Activated CD4-positive, alpha-beta T cell treated with anti-CD3 and anti-CD28 coated beads for 48 hours (primary cell): ENCODE data around the gene SPTAN1.
"Not testable (repeated sequence)": the region's sequence is repeated elsewhere in the genome, so short reads cannot be mapped to it uniquely, and the experiment has no call there.

Experiments used
- DNase-seq: peaks from one replicate; pipeline ENCODE4 v3.0.0-alpha.2; 2020

The SPTAN1 gene

GRCh38 chr9:128553728-128554127 is 1.3 kb downstream of the SPTAN1 start:
- DNase-seq: no peak

DNA sequence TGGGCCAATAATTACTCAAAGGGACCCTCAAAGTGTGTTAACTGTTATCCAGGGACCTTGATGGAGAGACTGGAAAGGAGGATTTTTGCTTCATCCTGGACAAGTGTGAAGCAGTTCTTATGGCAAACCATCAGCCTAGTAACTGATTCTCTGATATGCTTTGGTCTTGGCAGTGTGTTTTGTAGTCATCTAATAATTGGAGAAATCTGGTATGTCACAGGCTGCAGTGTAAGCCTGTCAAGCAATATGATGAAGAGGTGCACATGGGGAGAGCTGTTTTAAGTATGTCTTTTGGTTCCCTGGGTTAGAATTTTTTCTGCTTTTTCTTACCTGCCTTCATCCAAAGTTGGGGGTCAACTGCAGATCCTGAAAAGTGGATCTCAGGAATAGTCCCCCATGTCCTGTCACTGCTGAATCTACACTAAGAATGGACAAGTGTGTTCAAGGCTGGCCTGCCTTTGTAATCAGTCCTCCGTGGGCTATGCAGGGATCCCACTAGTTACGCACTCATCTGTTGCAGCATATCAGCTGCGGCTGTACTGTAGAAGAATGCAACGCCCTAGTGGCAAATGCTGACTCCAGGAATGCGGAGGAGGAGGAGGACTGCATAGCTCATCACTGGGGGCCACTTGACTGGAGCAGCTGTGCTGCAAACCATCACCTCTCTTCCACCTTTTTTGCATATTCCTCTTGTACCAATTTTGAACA is 1.9 kb downstream of the SPTAN1 start:
- DNase-seq: peak; percentile 57

DNA sequence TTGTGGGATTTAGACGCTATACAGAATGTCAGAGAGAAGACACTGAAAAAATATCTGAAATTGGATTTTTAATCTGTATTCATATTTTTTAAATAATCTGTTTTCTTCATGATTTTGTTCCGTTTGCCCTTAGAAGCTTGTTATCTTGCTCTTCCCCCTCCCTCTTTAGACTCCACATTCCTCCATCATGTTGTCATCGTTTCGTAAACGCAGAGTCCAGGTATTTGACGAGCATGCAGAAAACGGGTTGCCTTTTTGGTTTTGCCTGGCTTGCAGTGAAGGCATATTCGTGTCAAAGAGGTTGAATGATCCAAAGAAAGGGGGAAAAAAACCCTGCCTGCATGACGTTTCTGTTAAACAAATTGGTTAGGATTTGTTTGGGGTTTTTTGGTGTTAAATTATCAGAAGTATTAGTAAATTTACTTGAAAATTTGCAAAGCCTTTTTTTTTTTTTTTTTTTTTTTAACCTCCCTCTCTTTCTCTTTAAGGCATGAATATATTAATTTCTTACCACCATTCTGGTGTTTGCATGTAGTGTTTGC is 2.9 kb downstream of the SPTAN1 start:
- no peak for DNase-seq

DNA sequence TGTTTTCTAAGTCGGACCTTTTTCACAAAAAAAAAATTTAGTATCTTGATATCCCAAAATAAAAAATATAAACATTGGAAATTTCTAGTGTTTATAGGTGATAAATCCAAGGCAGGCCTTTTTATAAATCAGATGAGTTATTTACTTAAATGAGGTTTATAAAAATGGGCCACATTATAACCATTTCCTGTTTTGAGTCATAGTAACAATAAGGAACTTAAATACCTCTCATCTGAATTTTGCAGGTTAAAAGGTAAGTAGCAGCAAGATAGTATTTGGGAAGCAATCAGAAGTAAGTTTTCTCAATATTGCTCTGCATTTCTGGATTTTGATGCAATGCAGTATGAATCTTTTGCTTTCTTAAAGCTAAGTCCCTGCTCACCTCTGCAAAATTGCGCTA is 3.9 kb downstream of the SPTAN1 start:
- no peak for DNase-seq

GRCh38 chr9:128556926-128557634 is 4.7 kb downstream of the SPTAN1 start:
- no peak for DNase-seq

DNA sequence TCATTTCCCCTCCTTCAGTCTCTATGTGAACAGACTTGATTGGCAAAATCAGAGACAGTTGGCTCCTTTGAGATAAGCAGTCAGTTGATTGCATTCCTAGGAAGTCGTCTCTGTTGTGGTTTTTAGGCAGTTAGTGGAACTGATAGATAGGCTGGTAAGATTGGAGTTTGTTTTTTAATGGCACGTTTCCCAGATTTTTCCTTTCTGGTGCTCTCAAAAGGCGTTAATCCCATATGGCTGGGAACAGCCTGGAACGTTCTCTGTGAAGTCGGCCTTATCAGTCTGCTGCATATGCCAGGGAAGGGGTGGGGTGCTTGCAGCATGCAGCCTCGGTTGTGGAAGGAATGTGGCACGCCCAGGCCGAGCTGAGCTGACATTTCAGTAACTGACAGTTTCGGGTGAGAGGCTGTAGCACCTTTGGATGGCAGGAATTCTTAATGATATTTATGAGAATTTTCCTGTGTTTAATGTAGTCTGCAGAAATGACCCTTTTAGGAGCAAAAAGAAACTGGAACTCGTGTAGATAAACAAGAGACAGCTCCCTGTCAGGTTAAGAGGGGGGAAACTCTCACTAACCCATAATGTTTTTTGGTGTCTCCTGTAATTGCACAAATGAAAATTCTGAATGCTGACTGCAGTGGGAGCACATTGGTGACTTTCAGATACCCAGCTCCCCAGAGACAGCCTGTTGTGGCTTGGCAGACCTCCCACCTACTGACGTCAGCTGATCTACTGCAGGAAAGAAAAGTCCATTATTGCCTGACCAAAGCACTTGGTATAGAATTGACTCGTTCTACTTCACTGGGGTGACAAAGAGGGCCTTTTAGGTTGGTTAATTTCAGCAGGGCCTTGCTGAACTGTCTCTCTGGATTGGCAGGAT is 6.3 kb downstream of the SPTAN1 start:
- peak; percentile 76 for DNase-seq

DNA sequence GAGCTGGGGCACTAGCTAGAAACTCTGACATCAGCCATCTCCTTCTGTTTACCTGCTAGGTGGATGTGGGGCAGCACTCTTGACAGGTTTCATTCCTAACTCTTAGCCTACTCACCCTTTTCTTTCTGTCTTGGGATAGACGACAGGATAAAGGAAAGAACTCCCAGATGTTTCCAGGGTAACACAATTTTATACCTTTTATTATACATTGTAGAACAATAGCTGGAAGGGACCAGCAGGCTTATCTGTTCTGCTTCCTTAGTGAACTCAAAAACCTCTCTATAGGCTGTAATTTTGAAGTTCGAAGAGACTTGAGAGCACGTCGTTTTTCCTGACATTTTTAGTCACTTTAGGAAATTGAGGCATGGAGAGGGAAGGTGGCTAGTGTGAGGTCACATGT is 13.2 kb downstream of the SPTAN1 start:
- DNase-seq: no peak

DNA sequence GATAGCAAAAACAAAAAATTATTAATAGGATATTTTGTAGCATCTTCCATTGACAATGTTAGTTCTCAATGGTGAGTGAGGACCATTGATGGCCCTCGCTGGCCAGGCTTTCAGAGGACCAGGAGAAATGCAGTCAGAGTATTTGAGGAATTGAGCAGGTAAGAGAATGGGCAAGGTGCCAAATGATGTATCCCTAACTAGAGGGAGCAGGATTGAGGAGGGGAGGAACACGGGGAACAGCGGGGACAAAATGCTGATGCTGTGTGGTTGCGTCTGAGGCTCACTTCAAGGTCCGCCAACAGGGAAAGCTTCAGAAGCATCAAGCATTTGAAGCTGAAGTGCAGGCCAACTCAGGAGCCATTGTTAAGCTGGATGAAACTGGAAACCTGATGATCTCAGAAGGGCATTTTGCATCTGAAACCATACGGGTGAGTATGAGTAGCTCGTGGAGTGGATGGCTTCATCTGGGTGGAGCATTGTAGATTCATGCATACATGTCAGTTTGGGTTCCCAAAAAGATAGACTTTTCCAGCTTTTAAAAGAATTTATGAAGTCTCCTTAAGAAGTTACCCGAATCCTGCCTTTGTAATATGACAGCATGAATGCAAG is 16.2 kb downstream of the SPTAN1 start:
- DNase-seq: no peak

- no peak for DNase-seq
Measured at GRCh38 chr9:128575469-128575868, 23.1 kb downstream of the SPTAN1 start.

DNA sequence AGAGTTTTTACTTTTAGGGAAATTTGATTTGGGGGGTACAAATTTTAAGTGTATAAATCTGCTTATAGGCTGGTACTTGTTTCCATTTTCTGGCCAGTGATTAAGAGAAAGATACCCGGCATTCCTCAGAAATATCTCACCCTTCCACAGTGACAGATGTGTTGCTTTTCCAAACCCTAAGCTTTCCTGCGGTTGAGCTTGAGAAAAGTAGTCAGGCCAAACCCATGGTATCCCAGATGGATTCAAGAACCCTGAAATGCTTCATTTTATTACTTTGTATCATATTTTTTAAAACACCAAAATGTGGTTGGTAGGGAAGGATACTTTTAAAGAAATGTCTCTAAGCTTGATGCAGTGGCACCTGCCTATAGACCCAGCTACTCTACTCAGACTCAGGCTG is 23.5 kb downstream of the SPTAN1 start:
- DNase-seq: no peak

GRCh38 chr9:128577206-128577605 is 24.8 kb downstream of the SPTAN1 start:
- no peak for DNase-seq

- DNase-seq: no peak
Measured at GRCh38 chr9:128579194-128579593, 26.8 kb downstream of the SPTAN1 start.

GRCh38 chr9:128580731-128581130 is 28.3 kb downstream of the SPTAN1 start:
- no peak for DNase-seq

GRCh38 chr9:128585155-128585554 is 32.8 kb downstream of the SPTAN1 start:
- DNase-seq: not testable (repeated sequence)

DNA sequence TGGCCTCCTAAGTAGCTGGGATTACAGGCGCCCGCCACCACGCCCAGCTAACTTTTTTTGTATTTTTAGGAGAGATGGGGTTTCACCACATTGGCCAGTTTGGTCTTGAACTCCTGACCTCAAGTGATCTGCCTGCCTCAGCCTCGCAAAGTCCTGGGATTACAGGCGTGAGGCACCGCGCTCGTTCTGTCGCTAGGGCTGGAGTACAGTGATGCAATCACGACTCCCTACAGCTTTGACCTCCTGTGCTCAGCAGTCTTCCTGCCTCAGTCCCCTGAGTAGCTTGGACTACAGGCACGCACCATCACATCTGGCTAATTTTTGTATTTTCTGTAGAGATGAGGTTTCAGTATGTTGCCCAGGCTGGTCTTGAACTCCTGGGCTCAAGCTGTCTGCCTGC is 34.5 kb downstream of the SPTAN1 start:
- not testable (repeated sequence) for DNase-seq

- peak; percentile 71 for DNase-seq
Measured at GRCh38 chr9:128587453-128587852, 35.1 kb downstream of the SPTAN1 start.

DNA sequence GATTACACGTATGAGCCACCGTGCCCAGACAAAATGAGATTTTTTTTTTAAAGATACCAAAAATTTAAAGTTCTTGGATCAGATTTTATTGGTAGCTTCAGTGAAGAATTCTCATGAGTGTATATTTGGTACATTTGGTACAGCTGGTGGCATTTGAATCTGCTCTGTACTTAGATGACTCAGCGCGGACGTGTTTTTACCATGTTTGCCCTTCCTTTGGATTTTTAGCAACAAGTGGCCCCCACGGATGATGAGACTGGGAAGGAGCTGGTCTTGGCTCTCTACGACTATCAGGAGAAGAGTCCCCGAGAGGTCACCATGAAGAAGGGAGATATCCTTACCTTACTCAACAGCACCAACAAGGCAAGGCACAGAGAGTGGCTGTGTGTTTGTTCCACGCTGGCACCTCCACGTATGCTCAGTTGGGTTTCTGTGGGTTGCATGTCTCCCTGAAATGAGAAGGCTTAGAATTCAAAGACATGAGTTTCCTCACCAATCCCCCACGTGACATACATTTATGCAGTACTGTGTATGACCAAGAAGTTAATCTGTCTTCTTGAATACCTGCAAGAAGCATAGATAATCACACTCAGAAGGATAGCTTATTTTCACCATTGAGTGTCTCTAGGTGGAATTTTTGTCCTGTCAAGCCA is 36.3 kb downstream of the SPTAN1 start:
- DNase-seq: no peak

DNA sequence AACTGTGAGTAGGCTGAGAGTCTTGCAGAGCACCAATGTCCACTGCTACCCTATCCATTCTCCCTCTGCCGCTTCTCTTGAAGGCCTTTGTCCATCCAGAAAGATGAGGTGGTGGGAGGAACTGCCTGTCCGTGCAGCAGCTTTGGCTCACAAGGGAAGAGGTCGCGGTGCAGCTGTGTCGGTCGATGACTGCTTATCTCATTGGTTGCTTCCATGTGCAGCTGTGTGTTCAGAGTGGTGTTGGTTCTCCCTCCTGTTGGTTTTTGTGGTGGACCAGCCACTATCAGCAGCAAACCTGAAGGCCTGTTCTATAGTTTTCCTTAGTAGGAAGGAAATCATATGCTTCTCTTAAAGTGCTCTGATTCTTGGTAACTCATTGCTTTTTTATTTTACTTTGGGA is 40.7 kb downstream of the SPTAN1 start:
- no peak for DNase-seq

GRCh38 chr9:128593856-128594255 is 41.5 kb downstream of the SPTAN1 start:
- no peak for DNase-seq

GRCh38 chr9:128595471-128595870 is 43.1 kb downstream of the SPTAN1 start:
- DNase-seq: no peak

GRCh38 chr9:128600099-128600498 is 47.7 kb downstream of the SPTAN1 start:
- DNase-seq: no peak

DNA sequence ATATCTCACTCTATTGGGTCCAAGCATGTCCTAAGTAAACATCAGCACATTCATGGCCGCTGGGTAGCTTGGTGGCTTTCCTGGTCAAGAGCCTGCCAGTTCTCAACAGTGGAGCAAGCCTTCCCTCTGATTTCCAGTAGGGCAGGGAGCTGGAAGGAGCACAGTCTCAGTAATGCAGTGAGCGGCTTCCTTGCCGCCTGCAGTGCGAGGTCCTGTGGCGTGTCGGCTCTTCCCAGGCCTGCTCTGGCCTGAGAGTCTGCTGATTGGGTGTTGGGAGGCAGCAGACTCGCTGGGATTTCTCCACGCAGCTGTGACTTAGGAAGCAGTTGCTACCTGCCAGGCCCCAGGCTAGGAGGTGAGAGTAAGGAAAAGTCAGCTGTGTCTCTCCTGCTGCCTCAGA is 51.3 kb downstream of the SPTAN1 start:
- DNase-seq: no peak
